ENCODE results near the gene PALM2AKAP2.
A peak's percentile ranks its signal among the peaks of the same experiment; 100 is the strongest.

The PALM2AKAP2 gene

GRCh38 chr9:109775516-109775915 lies 4.5 kb upstream of the PALM2AKAP2 start:
- no peak for DNase-seq

- no peak for DNase-seq
Observed at GRCh38 chr9:109776391-109776790, 3.6 kb upstream of the PALM2AKAP2 start.

DNA sequence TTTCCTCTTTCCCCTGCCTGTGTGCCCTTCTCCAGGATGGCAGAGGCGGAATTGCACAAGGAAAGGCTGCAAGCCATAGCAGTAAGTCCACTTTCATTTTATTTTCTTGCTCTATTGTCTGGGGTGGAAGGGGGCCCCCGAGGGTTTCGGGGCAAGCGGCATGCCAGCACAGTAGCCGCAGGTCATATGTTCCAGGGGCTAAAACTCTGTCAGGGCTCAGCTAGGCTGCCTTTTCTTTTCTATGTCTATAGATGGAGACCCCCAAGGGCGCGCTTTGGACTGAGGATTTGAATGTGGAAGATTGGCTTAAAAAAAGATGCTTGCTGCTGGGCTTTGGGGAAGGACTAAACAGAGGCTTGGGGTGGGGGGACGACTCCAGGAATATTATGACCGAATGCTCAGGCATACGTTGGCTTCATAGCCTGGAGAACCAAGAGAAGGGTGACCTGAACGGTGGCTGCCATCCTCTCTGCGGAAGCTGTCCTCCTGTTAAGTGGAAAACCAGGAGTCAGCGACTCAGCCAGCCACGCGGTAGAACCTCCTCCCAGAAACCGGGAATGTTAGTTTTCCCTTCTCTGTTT lies 545 bp downstream of the PALM2AKAP2 start:
- no peak for DNase-seq

DNA sequence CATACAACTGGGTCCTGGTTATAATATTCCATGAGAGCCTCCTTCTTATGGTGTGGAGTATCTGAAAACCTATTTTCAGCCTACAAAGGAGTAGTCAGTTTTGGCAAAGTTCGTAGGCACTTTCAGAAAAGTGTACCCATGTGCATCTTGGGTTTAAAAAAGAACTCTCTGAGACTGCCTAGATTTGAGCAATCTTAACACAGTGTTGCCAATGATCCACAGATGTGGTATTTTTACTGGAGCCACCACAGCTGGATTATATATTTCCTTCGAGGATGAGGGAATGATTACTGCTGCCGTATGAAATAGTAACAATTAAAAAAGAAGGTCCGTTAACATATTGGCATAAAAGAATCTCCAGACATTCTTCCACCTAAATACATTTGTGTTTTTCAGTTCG lies 1.1 kb downstream of the PALM2AKAP2 start:
- DNase-seq = no peak

DNA sequence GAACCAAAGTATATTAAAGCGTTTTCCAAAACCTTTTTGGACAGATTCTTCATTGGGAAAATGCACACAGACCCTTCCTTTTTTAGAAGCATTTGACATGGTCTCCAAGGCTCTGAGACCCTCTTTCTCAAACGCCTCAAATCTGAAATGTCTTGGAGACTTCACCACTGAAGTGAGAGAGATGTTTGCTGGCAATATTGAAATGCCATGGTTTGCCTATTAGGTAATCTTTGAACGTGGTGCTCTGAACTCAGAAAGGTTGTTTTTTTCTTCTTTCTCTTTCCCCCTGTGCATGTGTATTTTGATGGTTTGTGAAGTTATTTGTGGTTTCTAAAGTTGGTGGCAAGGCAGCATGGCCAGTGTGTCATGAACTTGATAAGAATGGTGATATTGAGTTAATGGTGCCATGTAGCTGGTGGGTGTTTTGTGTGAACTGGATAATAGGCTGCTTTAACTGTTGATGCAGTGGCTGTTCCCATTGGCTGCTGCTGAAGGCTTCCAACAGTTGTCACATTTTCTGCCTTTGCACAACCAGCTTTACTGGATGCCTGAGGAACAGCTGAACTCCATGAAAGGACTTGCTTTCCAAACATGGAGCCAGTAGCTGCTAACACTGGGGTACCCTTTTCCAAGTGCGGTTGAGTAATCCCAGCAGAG lies 1.7 kb downstream of the PALM2AKAP2 start:
- no peak for DNase-seq

DNA sequence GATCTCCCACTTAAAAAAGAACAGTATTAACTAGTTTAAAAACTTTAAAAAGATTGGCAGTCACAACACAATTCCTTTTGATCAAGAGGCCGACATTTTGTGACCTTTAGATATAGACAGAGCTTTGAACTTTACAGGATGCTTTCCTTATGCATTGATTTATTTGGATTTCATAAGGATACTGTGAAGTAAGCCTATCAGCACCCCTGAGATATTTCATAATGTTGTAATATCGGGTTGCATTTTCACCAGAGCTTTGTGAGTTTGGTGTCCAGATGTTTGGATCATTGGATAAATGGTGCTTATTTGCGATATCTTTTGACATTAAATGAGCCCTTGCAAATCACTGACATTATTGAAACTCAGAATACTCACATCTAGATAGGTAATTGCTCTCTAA lies 7.7 kb downstream of the PALM2AKAP2 start:
- no peak for DNase-seq

DNA sequence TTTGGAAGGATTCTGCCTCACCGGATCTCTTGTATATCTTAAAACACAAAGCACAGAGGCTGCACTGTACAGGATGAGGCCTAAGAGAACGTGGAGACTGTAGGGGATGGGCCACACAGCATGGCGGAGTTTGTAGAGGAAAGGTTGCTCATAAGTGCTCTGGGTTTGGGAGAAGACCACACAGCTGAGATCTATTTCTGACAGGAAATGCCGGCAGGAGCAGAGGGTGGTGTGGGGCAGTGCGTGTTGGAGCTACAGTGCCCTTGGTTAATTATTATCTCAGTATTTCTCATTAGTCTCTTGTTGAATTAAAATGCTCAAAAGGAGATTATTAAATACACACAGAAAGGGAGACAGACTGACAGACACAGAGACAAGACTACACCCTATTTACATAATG lies 9.6 kb downstream of the PALM2AKAP2 start:
- no peak for DNase-seq

DNA sequence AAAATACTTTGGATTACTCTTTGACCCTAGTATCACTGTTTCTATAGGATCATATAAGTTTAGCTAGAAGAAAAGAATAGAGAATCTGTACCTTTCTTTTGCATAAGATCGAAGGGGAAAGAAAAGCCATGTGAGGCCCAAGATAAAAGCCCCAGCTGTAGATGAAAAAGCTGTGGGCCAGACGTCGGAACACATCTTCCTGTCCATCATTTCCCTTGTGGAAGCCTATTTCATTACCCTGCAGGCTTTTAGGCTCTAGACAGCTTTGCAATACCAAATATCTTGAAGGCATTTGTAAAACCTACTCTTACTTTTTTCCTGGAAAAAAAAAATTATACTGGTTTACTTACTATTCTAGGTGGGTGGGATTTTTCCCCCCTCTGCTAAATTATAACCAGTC lies 10.0 kb downstream of the PALM2AKAP2 start:
- DNase-seq = no peak

DNA sequence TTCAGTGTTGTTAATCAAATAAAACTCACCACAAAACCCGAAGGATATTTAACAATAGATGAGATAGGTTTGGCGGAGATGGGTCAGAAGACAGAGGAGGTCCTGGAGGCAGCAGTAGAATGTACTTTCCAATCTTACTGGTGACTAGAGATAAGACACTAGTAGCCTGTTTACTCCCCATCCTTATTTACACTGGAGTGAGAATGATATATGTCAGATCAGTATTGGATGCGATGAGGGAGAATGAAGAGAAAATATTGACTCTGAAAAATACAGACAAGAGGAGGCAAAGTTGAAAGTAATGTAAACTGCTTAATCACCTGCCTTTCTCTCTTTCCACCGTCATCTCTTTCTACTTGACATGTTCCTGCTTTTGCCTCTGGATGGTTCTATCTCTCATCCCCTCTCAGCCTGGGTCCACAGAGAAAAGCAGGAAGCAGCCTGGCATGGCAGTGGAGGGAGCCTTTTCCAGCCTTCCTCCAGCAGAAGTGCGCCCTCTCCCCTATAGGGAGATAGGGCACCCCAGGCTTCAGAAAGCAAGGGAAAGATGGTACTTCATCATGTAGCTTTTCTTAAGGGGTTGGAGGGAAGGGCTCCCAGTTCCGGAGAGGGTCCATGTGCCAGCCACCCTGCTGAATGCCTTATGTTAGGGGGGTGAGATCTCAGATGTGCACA lies 11.1 kb downstream of the PALM2AKAP2 start:
- DNase-seq = no peak

DNA sequence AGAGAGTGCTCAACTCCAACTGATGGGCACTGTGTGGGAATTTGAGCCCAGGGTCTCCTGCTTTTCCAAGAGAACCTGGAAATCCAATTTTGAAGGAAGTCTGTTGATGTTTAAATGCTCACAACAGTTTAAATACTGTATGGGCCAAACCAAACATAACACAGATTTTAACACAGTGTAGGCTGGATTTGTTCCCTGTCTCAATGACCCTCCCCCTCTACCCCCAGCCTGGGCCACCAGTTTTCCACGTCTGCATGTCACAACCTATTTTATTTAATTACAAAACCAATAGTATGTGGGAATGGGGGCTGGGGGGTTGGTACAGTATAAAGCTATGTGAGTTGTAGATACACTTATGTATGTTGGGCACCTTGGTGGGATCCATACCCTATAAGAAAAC lies 11.7 kb downstream of the PALM2AKAP2 start:
- DNase-seq = no peak

DNA sequence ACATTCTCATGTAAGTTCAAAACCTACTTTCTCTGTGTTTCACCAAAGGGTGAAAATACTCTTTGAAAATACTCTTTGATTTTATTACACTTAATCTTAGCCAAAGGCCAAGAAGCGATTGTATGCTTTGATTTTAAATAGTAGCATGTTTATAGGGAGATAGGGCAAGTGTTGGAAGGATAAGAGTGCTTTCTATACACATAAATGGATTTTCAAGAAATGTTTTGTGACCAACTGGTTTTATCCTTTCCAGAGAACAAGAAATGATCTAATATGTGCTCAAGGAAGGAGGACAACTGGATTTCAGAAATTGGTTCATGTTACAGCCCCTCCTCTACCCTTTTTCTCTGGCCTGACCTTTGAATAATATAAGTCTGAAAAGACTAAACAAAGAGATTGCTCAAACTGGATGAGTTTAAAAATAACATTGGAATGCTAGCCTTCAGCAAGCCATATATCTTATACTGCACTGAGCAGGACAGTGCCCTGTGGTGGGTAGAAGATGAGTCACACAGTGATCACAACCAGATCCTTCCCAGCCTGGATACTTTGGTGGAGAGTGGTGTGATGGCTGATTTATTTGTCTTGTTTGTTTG lies 13.1 kb downstream of the PALM2AKAP2 start:
- DNase-seq = no peak

DNA sequence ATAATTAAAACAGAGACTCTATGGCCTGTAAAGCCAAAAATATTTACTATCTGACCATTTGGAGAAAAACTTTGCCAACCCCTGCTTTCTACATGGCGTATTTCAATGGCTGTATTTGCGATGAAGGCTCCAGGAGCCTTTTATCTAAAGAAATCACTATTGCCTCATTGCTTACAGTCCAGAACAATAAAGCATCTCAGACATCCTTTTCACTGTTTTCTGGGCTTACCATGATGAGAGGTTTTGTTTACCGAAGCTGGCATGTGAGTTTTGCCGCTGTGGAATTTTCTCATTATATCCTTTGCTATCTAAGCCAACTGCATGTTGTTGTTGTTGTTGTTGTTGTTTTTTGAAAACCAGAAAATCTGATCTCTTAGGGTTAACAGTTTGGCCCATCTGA lies 13.9 kb downstream of the PALM2AKAP2 start:
- DNase-seq = no peak

GRCh38 chr9:109794361-109795012 lies 14.5 kb downstream of the PALM2AKAP2 start:
- DNase-seq = no peak

DNA sequence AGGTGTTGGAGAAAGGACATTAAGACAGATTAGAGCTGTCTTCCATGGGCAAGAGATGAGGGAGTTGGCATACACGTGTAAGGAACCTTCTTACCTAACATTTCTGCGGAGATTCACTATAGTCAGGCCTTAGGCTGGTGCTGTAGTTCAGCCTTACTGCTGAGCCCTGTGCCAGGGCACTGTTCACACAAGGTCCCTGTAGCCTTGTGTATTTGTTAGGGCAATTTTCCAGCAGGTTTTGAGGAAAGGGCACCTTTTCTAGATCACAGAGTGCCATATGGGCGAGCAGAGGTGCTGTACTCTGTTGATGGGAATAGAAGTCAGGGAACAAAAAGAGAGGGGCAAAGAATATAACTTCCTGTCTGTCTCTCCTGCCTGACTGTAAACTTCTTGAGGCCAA lies 15.6 kb downstream of the PALM2AKAP2 start:
- DNase-seq = no peak

GRCh38 chr9:109796078-109796477 lies 16.1 kb downstream of the PALM2AKAP2 start:
- DNase-seq = no peak

DNA sequence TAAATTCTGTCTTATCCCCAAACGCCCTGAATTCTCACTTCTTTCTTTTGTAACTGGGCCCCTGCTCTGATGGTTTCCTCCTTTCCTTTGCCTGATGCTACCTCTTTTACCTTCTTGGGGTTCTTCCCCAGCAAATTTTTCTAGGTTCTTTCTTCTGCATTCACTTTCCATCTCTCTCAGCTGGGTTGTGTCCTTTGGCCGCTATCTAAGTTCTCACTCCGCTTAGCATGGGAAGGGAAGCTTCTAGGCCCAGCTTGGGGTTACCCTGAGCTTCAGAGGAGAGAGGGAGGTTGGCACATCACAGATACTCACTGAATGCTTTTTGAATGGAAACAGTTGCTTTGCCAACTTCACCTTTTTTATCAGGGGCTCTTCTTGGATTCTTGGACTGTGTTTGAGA lies 17.0 kb downstream of the PALM2AKAP2 start:
- DNase-seq = no peak

DNA sequence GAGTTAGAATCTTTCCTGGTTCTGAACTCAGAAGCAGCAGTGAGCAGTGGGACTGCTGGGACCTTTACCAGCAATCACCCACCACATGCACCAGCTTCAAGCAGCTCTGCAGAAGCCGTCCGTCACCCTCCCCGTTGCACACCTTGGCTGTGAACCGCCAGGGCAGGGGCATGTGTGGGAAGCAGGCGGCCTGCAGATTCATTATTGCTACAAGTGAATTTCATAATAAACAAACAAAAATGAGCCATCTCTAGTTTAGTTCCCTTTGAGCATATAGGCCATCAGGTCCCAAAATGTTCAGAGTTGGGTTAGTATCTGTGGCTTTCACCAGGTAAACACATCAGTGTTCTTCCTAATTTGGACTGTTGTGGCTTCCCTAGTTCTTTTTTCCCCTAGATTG lies 17.5 kb downstream of the PALM2AKAP2 start:
- DNase-seq = no peak

GRCh38 chr9:109799141-109799540 lies 19.1 kb downstream of the PALM2AKAP2 start:
- DNase-seq = no peak

DNA sequence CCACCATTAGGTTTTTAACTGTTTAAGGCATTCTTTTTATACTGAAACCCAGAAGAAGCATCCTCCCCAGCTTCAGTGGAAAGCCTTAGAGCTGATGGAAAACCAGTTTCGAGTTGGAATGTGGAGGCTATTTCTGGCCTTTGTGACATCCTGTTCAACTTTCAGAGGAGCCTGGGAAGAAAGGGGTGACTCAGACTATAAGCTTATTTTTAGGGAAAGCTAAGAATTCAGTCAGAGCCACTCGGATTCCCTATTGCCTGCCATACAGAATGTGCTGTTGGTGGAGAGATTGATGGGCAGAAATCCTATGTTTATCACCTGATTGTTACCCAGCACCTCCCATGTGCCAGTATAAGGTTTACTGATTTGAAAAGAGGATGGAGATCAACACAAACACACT lies 19.8 kb downstream of the PALM2AKAP2 start:
- DNase-seq = no peak

- DNase-seq = no peak
Observed at GRCh38 chr9:109801484-109801883, 21.5 kb downstream of the PALM2AKAP2 start.

DNA sequence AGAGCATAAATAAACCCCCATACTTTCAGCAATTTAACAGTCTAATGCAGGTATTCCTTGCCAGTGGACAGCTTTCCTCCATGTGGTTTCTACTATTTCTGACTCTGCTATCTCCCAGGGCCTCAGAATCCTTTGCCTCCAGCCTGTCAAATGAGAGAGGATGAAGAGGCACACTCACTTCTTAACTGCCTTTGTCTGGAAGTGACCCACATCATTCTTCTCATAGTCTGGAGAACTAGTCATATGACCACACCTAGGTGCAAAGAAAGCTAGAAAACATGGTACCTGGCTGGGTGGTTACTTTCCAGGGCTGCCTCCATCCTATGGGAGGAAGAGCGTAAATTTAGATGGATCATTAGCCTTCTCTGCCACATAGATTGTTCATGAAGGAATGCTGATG lies 22.5 kb downstream of the PALM2AKAP2 start:
- no peak for DNase-seq

GRCh38 chr9:109805050-109805449 lies 25.1 kb downstream of the PALM2AKAP2 start:
- peak; percentile 1 for DNase-seq

GRCh38 chr9:109806506-109807115 lies 26.6 kb downstream of the PALM2AKAP2 start:
- no peak for DNase-seq
